OCI-LY3 (cell line): ENCODE measurements around the gene SLFNL1.

Experiments used
- EZH2phosphoT487 ChIP-seq: fragments of 200-600 bp; shearing (Covaris generic); IDR thresholded peaks from 2 replicates; pipeline ENCODE4 v1.6.1; 2018; ENCODE audit warnings: antibody characterized with exemption, mixed run types, low read depth
- TF ChIP-seq, protein P1 (sequence below): fragments of 200-600, 300-600 bp; sonication (generic); IDR thresholded peaks from 2 replicates; pipeline ENCODE4 v1.5.1; 2014; ENCODE audit warnings: antibody characterized with exemption, low read length, low read depth

DNA sequence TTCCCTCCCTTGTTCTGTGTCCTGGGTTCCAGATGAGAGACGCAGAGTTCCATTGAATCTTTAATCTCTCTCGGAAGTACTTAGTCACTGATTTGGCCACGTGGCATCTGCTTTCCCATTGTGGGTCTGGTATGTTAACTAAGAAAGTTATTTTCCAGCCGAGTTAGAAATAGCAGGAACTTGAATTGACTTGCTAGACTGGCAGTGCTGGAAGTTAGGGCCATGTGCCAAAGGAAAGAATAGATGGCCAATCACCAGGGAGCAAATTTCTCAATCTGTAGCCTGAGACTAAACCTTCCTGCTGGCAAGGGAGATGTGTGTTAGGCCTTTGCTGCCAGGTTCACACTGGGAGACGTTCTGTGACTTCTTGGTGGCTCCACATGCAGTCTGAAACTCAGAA lies 24.2 kb upstream of the SLFNL1 start:
- TF ChIP-seq, protein P1, sequence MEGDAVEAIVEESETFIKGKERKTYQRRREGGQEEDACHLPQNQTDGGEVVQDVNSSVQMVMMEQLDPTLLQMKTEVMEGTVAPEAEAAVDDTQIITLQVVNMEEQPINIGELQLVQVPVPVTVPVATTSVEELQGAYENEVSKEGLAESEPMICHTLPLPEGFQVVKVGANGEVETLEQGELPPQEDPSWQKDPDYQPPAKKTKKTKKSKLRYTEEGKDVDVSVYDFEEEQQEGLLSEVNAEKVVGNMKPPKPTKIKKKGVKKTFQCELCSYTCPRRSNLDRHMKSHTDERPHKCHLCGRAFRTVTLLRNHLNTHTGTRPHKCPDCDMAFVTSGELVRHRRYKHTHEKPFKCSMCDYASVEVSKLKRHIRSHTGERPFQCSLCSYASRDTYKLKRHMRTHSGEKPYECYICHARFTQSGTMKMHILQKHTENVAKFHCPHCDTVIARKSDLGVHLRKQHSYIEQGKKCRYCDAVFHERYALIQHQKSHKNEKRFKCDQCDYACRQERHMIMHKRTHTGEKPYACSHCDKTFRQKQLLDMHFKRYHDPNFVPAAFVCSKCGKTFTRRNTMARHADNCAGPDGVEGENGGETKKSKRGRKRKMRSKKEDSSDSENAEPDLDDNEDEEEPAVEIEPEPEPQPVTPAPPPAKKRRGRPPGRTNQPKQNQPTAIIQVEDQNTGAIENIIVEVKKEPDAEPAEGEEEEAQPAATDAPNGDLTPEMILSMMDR = no peak
- TF ChIP-seq EZH2phosphoT487 = no peak
